Fibroblast of lung (primary cell): ENCODE data around the gene CD247. TPM values are rescaled to one million over a fixed set of nuclear protein-coding genes. Genes with fewer than 3 reads are reported as not detected.

Source experiments
- DNase-seq, 2 donors: peaks; one replicate each; pipeline versions ENCODE4 v3.0.0 to v3.0.0-alpha.2; 2010; ENCODE audit warnings: low read depth in 2 of 2
- H2AFZ ChIP-seq: 2 replicates; pipeline ENCODE4 v1.5.1; 2012; ENCODE audit warnings: low read length, control low read depth, inconsistent platforms
- H3K27ac ChIP-seq: 2 replicates; pipeline ENCODE4 v1.5.1; 2011; ENCODE audit warnings: low read length, control low read depth; ENCODE audit not compliant: insufficient read depth
- H3K27me3 ChIP-seq: 2 replicates; pipeline ENCODE4 v1.5.1; 2011; ENCODE audit warnings: mild to moderate bottlenecking, low read length; ENCODE audit not compliant: control insufficient read depth, insufficient read depth
- H3K36me3 ChIP-seq: 2 replicates; pipeline ENCODE4 v1.5.1; 2011; ENCODE audit warnings: low read length; ENCODE audit not compliant: control insufficient read depth, insufficient read depth
- H3K4me1 ChIP-seq: 2 replicates; pipeline ENCODE4 v1.5.1; 2011; ENCODE audit warnings: low read length; ENCODE audit not compliant: control insufficient read depth, insufficient read depth; ENCODE audit errors: extremely low read depth
- H3K4me2 ChIP-seq: 2 replicates; pipeline ENCODE4 v1.5.1; 2011; ENCODE audit warnings: low read length, control low read depth; ENCODE audit not compliant: insufficient read depth; ENCODE audit errors: extremely low read depth
- H3K4me3 ChIP-seq, 4 experiments: fragments of 200-600 bp in 1 of 4; sonication (generic) in 1 of 4; replicated peaks in 1 of 4; 2 replicates each; pipeline ENCODE4 v1.5.1; 2011 to 2016; ENCODE audit warnings: low read length in 4 of 4, low read depth in 3 of 4, mild to moderate bottlenecking in 3 of 4, control low read depth in 2 of 4, inconsistent platforms in 1 of 4, mixed read lengths in 1 of 4; ENCODE audit not compliant: insufficient read depth in 1 of 4; ENCODE audit errors: control extremely low read depth in 1 of 4
- H3K79me2 ChIP-seq: 2 replicates; pipeline ENCODE4 v1.5.1; 2012; ENCODE audit warnings: mild to moderate bottlenecking, low read length, inconsistent platforms; ENCODE audit not compliant: control insufficient read depth, insufficient read depth
- H3K9ac ChIP-seq: 2 replicates; pipeline ENCODE4 v1.5.1; 2011; ENCODE audit warnings: mild to moderate bottlenecking, low read length, control low read depth; ENCODE audit not compliant: insufficient read depth
- H3K9me3 ChIP-seq: 2 replicates; pipeline ENCODE4 v1.5.1; 2012; ENCODE audit warnings: low read depth, low read length; ENCODE audit not compliant: control insufficient read depth, insufficient read depth
- H4K20me1 ChIP-seq: 2 replicates; pipeline ENCODE4 v1.5.1; 2011; ENCODE audit warnings: low read length; ENCODE audit not compliant: control insufficient read depth, insufficient read depth; ENCODE audit errors: extremely low read depth
- CTCF ChIP-seq, 2 donors: IDR thresholded peaks in 1 of 2; conservative IDR thresholded peaks in 1 of 2; 1 replicate in 1 of 2; 2 replicates in 1 of 2; pipeline ENCODE4 v1.5.1; 2011 to 2012; ENCODE audit warnings: low read length in 2 of 2, control low read depth in 1 of 2, inconsistent platforms in 1 of 2, low read depth in 1 of 2, mild to moderate bottlenecking in 1 of 2
- EZH2 ChIP-seq: IDR thresholded peaks from 2 replicates; pipeline ENCODE4 v1.5.1; 2012; ENCODE audit warnings: low read length, control low read depth, mild to moderate bottlenecking; ENCODE audit errors: missing control alignments
- polyA plus RNA-seq, 2 donors: library from polyadenylated mRNA; depleted of rRNA in 1 of 2; stranded (reverse) in 1 of 2; unstranded in 1 of 2; fragments of >200 nt; gene quantifications; 2 replicates each; pipeline ENCODE4 v1.2.1, GENCODE V29; 2011 to 2012; ENCODE audit warnings: missing spikeins in 1 of 2
- total RNA-seq: library from RNA; depleted of rRNA; stranded (reverse); fragments of >200 nt; gene quantifications from 2 replicates; pipeline ENCODE4 v1.2.1, GENCODE V29; 2014

Gene CD247
- total and polyA plus RNA-seq, 2 donors (not counting 1 experiment from before 2014, with no cell fraction given): not detected

- Histone ChIP-seq H3K4me2 (no peak overlapping the region), H3K79me2 (no peaks in the 10 kb centered on the region), H3K27me3 (peaks cover 6% of the 10 kb centered on the region), H3K9me3 (no peaks in the 10 kb centered on the region), H4K20me1 (no peaks in the 10 kb centered on the region), H3K4me1 (no peaks in the 10 kb centered on the region), H2AFZ (no peak overlapping the region), H3K4me3 (no peak overlapping the region), H3K27ac (no peak overlapping the region), H3K36me3 (no peaks in the 10 kb centered on the region), H3K9ac (no peak overlapping the region)
- TF ChIP-seq EZH2 (no peak), CTCF (conservative IDR thresholded peaks at IDR 0.05 in 1 of 2, IDR thresholded peaks at IDR 0.05 in 1 of 2; ENCODE audit: low read depth in 1 of 2, low read length in 2 of 2) (no peak)
- no peak for DNase-seq
Measured at GRCh38 chr1:167462341-167462740, 56.0 kb downstream of the CD247 start.

DNA sequence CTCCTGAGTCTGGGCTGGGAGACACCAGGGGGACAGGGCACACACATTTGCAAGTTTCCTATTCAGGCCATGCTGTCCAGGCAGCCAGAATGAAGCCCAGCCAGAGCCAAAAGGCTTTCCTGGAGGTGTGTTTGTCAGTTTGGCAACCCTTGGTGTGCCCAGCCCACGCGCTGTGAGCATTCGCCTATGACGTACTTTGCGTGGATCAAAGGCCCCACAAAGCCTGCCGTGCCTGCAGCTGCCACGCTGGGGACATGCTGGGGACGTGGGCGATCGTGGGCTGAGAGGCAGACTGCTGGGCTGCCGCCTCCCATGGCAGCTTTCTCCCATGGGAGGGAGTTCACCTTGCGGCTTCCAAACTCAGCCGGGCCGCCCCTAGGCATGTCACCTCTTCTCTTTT lies 57.5 kb downstream of the CD247 start:
- no peak overlapping the region for H3K4me3 ChIP-seq
- no peaks in the 10 kb centered on the region for H4K20me1 ChIP-seq
- no peak for DNase-seq
- no peak overlapping the region for H3K4me2 ChIP-seq
- H2AFZ ChIP-seq: no peak overlapping the region
- TF ChIP-seq CTCF (conservative IDR thresholded peaks at IDR 0.05 in 1 of 2, IDR thresholded peaks at IDR 0.05 in 1 of 2; ENCODE audit: low read depth in 1 of 2, low read length in 2 of 2) (no peak), EZH2 (no peak)
- no peaks in the 10 kb centered on the region for H3K4me1 ChIP-seq
- H3K36me3 ChIP-seq: no peaks in the 10 kb centered on the region
- H3K79me2 ChIP-seq: no peaks in the 10 kb centered on the region
- H3K9me3 ChIP-seq: no peaks in the 10 kb centered on the region
- peaks cover 19% of the 10 kb centered on the region for H3K27me3 ChIP-seq
- no peak overlapping the region for H3K27ac ChIP-seq
- no peak overlapping the region for H3K9ac ChIP-seq

- no peak for TF ChIP-seq CTCF (conservative IDR thresholded peaks at IDR 0.05 in 1 of 2, IDR thresholded peaks at IDR 0.05 in 1 of 2; ENCODE audit: low read depth in 1 of 2, low read length in 2 of 2)
- TF ChIP-seq EZH2: no peak
- no peaks in the 10 kb centered on the region for H4K20me1 ChIP-seq
- no peak overlapping the region for H2AFZ ChIP-seq
- H3K4me2 ChIP-seq: no peak overlapping the region
- no peaks in the 10 kb centered on the region for H3K9me3 ChIP-seq
- H3K36me3 ChIP-seq: no peaks in the 10 kb centered on the region
- DNase-seq: no peak
- no peak overlapping the region for H3K27ac ChIP-seq
- no peaks in the 10 kb centered on the region for H3K79me2 ChIP-seq
- no peak overlapping the region for H3K9ac ChIP-seq
- H3K4me1 ChIP-seq: no peaks in the 10 kb centered on the region
- H3K4me3 ChIP-seq: no peak overlapping the region
- peaks cover 15% of the 10 kb centered on the region for H3K27me3 ChIP-seq
Measured at GRCh38 chr1:167457936-167458584, 60.3 kb downstream of the CD247 start.
